ENCODE data around the gene ZNF57.

DNA sequence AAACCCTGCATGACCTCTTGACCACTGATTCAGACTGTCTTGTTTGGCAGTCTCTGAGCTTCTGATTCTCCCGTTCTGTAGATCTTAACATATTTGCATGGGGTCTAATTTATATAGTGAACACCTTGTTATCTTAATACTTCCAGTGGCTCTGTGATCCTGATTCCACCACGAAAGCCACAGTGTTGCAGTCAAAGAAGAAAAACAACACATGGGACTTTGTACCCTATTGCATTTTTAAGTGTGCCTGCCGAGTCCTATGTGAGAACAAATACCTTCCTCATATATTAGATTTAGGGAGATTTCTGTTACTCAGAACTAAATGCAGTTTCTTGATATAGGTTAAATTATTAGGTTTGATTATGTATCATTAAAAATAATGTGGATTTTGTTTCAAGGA lies 45.9 kb upstream of the ZNF57 start:
- TF ChIP-seq, protein P1, sequence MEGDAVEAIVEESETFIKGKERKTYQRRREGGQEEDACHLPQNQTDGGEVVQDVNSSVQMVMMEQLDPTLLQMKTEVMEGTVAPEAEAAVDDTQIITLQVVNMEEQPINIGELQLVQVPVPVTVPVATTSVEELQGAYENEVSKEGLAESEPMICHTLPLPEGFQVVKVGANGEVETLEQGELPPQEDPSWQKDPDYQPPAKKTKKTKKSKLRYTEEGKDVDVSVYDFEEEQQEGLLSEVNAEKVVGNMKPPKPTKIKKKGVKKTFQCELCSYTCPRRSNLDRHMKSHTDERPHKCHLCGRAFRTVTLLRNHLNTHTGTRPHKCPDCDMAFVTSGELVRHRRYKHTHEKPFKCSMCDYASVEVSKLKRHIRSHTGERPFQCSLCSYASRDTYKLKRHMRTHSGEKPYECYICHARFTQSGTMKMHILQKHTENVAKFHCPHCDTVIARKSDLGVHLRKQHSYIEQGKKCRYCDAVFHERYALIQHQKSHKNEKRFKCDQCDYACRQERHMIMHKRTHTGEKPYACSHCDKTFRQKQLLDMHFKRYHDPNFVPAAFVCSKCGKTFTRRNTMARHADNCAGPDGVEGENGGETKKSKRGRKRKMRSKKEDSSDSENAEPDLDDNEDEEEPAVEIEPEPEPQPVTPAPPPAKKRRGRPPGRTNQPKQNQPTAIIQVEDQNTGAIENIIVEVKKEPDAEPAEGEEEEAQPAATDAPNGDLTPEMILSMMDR (conservative IDR thresholded peaks at IDR 0.05 in 1 of 2, IDR thresholded peaks at IDR 0.05 in 1 of 2; ENCODE audit: low read depth in 1 of 2, low read length in 2 of 2): no peak
- TF ChIP-seq EZH2 (IDR thresholded peaks at IDR 0.05; ENCODE audit: low read length, missing control alignments): no peak

Data from fibroblast of lung (primary cell).